GM12878 (cell line): ENCODE data around the gene MTFMT. TPM values are rescaled to one million over a fixed set of nuclear protein-coding genes. Genes with fewer than 3 reads are reported as not detected.

ENCODE experiments used
- ATAC-seq: fragments of 200-7000 bp; cut with Tn5 transposase; 3 replicates; pipeline ENCODE4 v1.9.1; 2020; ENCODE audit warnings: mild to moderate bottlenecking, moderate library complexity
- BruUV-seq: library from RNA; stranded (reverse); fragments of 400-500 nt; replicated peaks from 2 replicates; lab custom pipeline; 2021; lab: Mats Ljungman, UMichigan
- CTCF ChIA-PET: fragments of 300-600 bp; sonication (Branson Sonifier 250); formaldehyde crosslinking; extraction: SDS; loops from one replicate; lab custom pipeline; 2021; ENCODE audit warnings: inconsistent platforms; lab: Yijun Ruan, JAX
- POLR2A ChIA-PET: fragments of 350-600 bp; formaldehyde crosslinking; extraction: SDS; loops from one replicate; lab custom pipeline; 2021; ENCODE audit warnings: inconsistent platforms; lab: Charles Lee
- RAD21 ChIA-PET: fragments of 300-600 bp; sonication (Branson Sonifier 250); formaldehyde crosslinking; loops from one replicate; lab custom pipeline; 2023; ENCODE audit warnings: antibody characterized with exemption; ENCODE audit not compliant: unreplicated experiment; lab: Charles Lee
- SMC1A ChIA-PET: fragments of 300-600 bp; sonication (Branson Sonifier 250); formaldehyde crosslinking; loops from one replicate; lab custom pipeline; 2023; ENCODE audit not compliant: unreplicated experiment, uncharacterized antibody; lab: Charles Lee
- DNase-seq: peaks from one replicate; pipeline ENCODE4 v3.0.0-alpha.2; 2011; ENCODE audit warnings: low read depth, low spot score
- FAIRE-seq: peaks from 3 replicates; lab custom pipeline; 2011; peaks lifted over from hg19 to GRCh38; lab: Jason Lieb, UNC
- H2AFZ ChIP-seq: 2 replicates; pipeline ENCODE4 v1.6.0; 2011; ENCODE audit warnings: low read depth, low read length, control low read depth; ENCODE audit not compliant: control insufficient read depth
- H3K27ac ChIP-seq: 2 replicates; pipeline ENCODE4 v1.5.1; 2011; ENCODE audit warnings: control low read depth; ENCODE audit not compliant: control insufficient read depth, insufficient read depth
- H3K27me3 ChIP-seq, 2 experiments: replicated peaks in 1 of 2; 2 replicates each; pipeline versions ENCODE4 v1.6.0 to v1.6.1; 2011; ENCODE audit warnings: low read length in 1 of 2; ENCODE audit not compliant: control insufficient read depth in 2 of 2, insufficient read depth in 2 of 2
- H3K36me3 ChIP-seq, 2 experiments: 2 replicates each; pipeline ENCODE4 v1.5.1; 2011; ENCODE audit warnings: low read length in 1 of 2; ENCODE audit not compliant: control insufficient read depth in 2 of 2, insufficient read depth in 2 of 2
- H3K4me1 ChIP-seq: 2 replicates; pipeline ENCODE4 v1.6.1; 2011; ENCODE audit warnings: mild to moderate bottlenecking, low read length, moderate library complexity, mixed read lengths; ENCODE audit not compliant: control insufficient read depth, insufficient read depth
- H3K4me2 ChIP-seq: 2 replicates; pipeline ENCODE4 v1.6.0; 2011; ENCODE audit warnings: control low read depth; ENCODE audit not compliant: control insufficient read depth, insufficient read depth
- H3K4me3 ChIP-seq: fragments of 200-600 bp; sonication (generic); 2 replicates; pipeline ENCODE4 v1.5.1; 2016
- H3K79me2 ChIP-seq: 2 replicates; pipeline ENCODE4 v1.6.0; 2011; ENCODE audit warnings: low read length; ENCODE audit not compliant: control insufficient read depth, insufficient read depth
- H3K9ac ChIP-seq: 2 replicates; pipeline ENCODE4 v1.8.0; 2011; ENCODE audit warnings: low read length, control low read depth, mixed read lengths; ENCODE audit not compliant: control insufficient read depth, insufficient read depth
- H3K9me3 ChIP-seq: replicated peaks from 3 replicates; pipeline ENCODE4 v1.5.1; 2011; ENCODE audit warnings: mild to moderate bottlenecking, low read length; ENCODE audit not compliant: control insufficient read depth, insufficient read depth
- H4K20me1 ChIP-seq: 2 replicates; pipeline ENCODE4 v1.6.0; 2011; ENCODE audit not compliant: control insufficient read depth, insufficient read depth
- CHD1 ChIP-seq: IDR thresholded peaks from 2 replicates; pipeline ENCODE4 v1.6.1; 2012; ENCODE audit warnings: low read depth, low read length, improper control_type of control experiment
- CHD2 ChIP-seq: IDR thresholded peaks from 2 replicates; pipeline ENCODE4 v1.6.1; 2011; ENCODE audit warnings: low read depth, low read length, improper control_type of control experiment, borderline replicate concordance
- DPF2 ChIP-seq: fragments of 450-650 bp; IDR thresholded peaks from 2 replicates; pipeline ENCODE4 v1.6.1; 2017; ENCODE audit warnings: mild to moderate bottlenecking
- IKZF1 ChIP-seq: fragments of 450-650 bp; conservative IDR thresholded peaks from 2 replicates; pipeline ENCODE4 v1.6.1; 2017; ENCODE audit warnings: antibody characterized with exemption, mild to moderate bottlenecking
- IRF4 ChIP-seq: IDR thresholded peaks from 2 replicates; pipeline ENCODE4 v1.6.1; 2011; ENCODE audit warnings: low read depth, low read length
- NFXL1 ChIP-seq: fragments of 450-650 bp; IDR thresholded peaks from 2 replicates; pipeline ENCODE4 v1.6.1; 2017; ENCODE audit warnings: antibody characterized with exemption, mild to moderate bottlenecking, borderline replicate concordance
- PAX8 ChIP-seq: fragments of 450-650 bp; IDR thresholded peaks from 2 replicates; pipeline ENCODE4 v1.6.1; 2017; ENCODE audit warnings: mild to moderate bottlenecking, moderate library complexity
- POU2F2 ChIP-seq: IDR thresholded peaks from 3 replicates; pipeline ENCODE4 v1.6.1; 2011; ENCODE audit warnings: low read depth, mild to moderate bottlenecking, low read length, borderline replicate concordance
- RAD21 ChIP-seq: IDR thresholded peaks from 2 replicates; pipeline ENCODE4 v1.6.1; 2011; ENCODE audit warnings: mild to moderate bottlenecking, low read depth, low read length, moderate library complexity; ENCODE audit not compliant: insufficient read depth
- RAD51 ChIP-seq: fragments of 450-650 bp; IDR thresholded peaks from 2 replicates; pipeline ENCODE4 v1.6.1; 2016; ENCODE audit warnings: moderate library complexity, mild to moderate bottlenecking, inconsistent platforms
- RFX5 ChIP-seq: IDR thresholded peaks from 2 replicates; pipeline ENCODE4 v1.6.1; 2011; ENCODE audit warnings: low read depth, low read length, improper control_type of control experiment
- RUNX3 ChIP-seq: IDR thresholded peaks from 2 replicates; pipeline ENCODE4 v1.6.1; 2012; ENCODE audit warnings: low read length, inconsistent platforms
- SREBF2 ChIP-seq: IDR thresholded peaks from 2 replicates; pipeline ENCODE4 v1.6.1; 2012; ENCODE audit warnings: mild to moderate bottlenecking, low read length
- SUZ12 ChIP-seq: fragments of 200-600 bp; sonication (generic); IDR thresholded peaks from one replicate; pipeline ENCODE4 v1.6.1; 2018; ENCODE audit warnings: antibody characterized with exemption, mild to moderate bottlenecking; ENCODE audit not compliant: unreplicated experiment
- YY1 ChIP-seq: IDR thresholded peaks from 2 replicates; pipeline ENCODE4 v1.6.1; 2011; ENCODE audit warnings: low read depth, mild to moderate bottlenecking, low read length
- WGBS: methylation state at CpG from one replicate; pipeline ENCODE4 v1.1.6; 2016; ENCODE audit warnings: low lambda C conversion rate; ENCODE audit not compliant: insufficient replicate concordance, insufficient coverage; ENCODE audit errors: missing lambda C conversion rate; 5-methylcytosine and 5-hydroxymethylcytosine counted together
- in situ Hi-C: fragments of 300-500 bp; cut with MboI; formaldehyde crosslinking; loops from 9 replicates; pipeline ENCODE4 v1.14.3; 2018; ENCODE audit warnings: mixed read lengths
- intact Hi-C: fragments of 100-400 bp; cut with micrococcal nuclease; formaldehyde crosslinking; loops from one replicate; pipeline ENCODE4 v1.14.2; 2022; ENCODE audit not compliant: unreplicated experiment
- polyA plus RNA-seq, 11 experiments: library from polyadenylated mRNA; depleted of rRNA in 4 of 11; unstranded in 6 of 11; stranded (reverse) in 5 of 11; fragments of >200 nt; fragmentation: Nextera tagmentation in 4 of 11; fragmentation: Illumina TruSeq in 1 of 11; extraction: Ambion mirVana in 4 of 11; extraction: Trizol in 1 of 11; gene quantifications; 1 replicate in 1 of 11; 2 replicates in 10 of 11; pipeline versions ENCODE4 v1.2.1 to v1.2.3, GENCODE V29; 2011 to 2016; ENCODE audit warnings: inconsistent platforms in 2 of 11, missing spikeins in 2 of 11, low read depth in 1 of 11
- total RNA-seq, 4 experiments: library from RNA; depleted of rRNA in 3 of 4; stranded (reverse); fragments of >200 nt in 3 of 4; fragmentation: Illumina TruSeq in 1 of 4; extraction: Trizol in 1 of 4; gene quantifications; 2 replicates each; pipeline versions ENCODE4 v1.2.1 to v1.2.3, GENCODE V29; 2013 to 2021
- TF ChIP-seq, protein P1 (sequence below): IDR thresholded peaks from 2 replicates; pipeline ENCODE4 v1.6.1; 2012; ENCODE audit warnings: low read length, inconsistent platforms
- TF ChIP-seq, protein P2 (sequence below): IDR thresholded peaks from 2 replicates; pipeline ENCODE4 v1.6.1; 2012; ENCODE audit warnings: low read depth, low read length, improper control_type of control experiment
- TF ChIP-seq, protein P3 (sequence below): fragments of 450-650 bp; IDR thresholded peaks from 2 replicates; pipeline ENCODE4 v1.6.1; 2016; ENCODE audit warnings: mild to moderate bottlenecking
- TF ChIP-seq, protein P4 (sequence below): IDR thresholded peaks from 2 replicates; pipeline ENCODE4 v1.6.1; 2011; ENCODE audit warnings: borderline replicate concordance, low read depth, mild to moderate bottlenecking, moderate library complexity, mixed read lengths, low read length; ENCODE audit not compliant: insufficient read depth; ENCODE audit errors: extremely low read length
- TF ChIP-seq, protein P5 (sequence below): fragments of 450-650 bp; IDR thresholded peaks from 2 replicates; pipeline ENCODE4 v1.6.1; 2018; ENCODE audit warnings: mild to moderate bottlenecking, low read depth, moderate library complexity; ENCODE audit not compliant: partially characterized antibody

MTFMT gene
- total and polyA plus RNA-seq, 10 of the 15 experiments (the other 5 are each of a cell fraction or from before 2014, with no cell fraction given), result 1.7 to 29.8 (median 17.4) TPM

DNA sequence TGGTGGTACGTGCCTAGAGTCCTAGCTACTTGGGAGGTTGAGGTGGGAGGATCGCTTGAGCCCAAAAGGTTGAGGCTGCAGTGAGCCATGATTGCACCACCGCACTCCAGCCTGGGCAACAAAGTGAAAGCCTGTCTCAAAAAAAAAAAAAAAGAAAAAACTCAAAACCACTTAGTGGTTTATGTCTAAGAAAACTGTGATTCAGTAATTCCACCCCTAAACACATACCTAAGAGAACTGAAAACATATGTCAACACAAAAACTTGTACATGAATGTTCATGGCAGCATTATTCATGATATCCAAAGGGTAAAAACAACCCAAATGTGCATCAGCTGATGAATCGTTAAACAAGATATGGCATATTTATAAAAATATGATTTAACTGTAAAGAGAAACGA lies 54.0 kb downstream of the MTFMT start:
- Histone ChIP-seq H4K20me1 (no peaks in the 10 kb centered on the region), H3K79me2 (no peaks in the 10 kb centered on the region), H3K27ac (no peak overlapping the region), H3K9me3 (no peaks in the 10 kb centered on the region), H3K9ac (no peak overlapping the region), H3K4me3 (no peak overlapping the region), H3K4me1 (no peaks in the 10 kb centered on the region), H3K4me2 (no peak overlapping the region), H3K27me3 (no peaks in the 10 kb centered on the region), H2AFZ (no peak overlapping the region), H3K36me3 (peaks cover 0 to 28% of the 10 kb centered on the region in 2 experiments; a peak in 3 of 4 replicates)
- TF ChIP-seq CHD2 (no peak), RAD21 (no peak), POU2F2 (no peak), IRF4 (no peak), SREBF2 (no peak), NFXL1 (no peak), DPF2 (no peak), IKZF1 (no peak), RFX5 (no peak), YY1 (no peak), SUZ12 (no peak), PAX8 (no peak), RUNX3 (no peak), RAD51 (no peak), CHD1 (no peak)
- TF ChIP-seq, protein P1, sequence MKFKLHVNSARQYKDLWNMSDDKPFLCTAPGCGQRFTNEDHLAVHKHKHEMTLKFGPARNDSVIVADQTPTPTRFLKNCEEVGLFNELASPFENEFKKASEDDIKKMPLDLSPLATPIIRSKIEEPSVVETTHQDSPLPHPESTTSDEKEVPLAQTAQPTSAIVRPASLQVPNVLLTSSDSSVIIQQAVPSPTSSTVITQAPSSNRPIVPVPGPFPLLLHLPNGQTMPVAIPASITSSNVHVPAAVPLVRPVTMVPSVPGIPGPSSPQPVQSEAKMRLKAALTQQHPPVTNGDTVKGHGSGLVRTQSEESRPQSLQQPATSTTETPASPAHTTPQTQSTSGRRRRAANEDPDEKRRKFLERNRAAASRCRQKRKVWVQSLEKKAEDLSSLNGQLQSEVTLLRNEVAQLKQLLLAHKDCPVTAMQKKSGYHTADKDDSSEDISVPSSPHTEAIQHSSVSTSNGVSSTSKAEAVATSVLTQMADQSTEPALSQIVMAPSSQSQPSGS, result no peak
- TF ChIP-seq, protein P2, sequence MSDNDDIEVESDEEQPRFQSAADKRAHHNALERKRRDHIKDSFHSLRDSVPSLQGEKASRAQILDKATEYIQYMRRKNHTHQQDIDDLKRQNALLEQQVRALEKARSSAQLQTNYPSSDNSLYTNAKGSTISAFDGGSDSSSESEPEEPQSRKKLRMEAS, result no peak
- TF ChIP-seq, protein P3, sequence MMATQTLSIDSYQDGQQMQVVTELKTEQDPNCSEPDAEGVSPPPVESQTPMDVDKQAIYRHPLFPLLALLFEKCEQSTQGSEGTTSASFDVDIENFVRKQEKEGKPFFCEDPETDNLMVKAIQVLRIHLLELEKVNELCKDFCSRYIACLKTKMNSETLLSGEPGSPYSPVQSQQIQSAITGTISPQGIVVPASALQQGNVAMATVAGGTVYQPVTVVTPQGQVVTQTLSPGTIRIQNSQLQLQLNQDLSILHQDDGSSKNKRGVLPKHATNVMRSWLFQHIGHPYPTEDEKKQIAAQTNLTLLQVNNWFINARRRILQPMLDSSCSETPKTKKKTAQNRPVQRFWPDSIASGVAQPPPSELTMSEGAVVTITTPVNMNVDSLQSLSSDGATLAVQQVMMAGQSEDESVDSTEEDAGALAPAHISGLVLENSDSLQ, result no peak
- TF ChIP-seq, protein P4, sequence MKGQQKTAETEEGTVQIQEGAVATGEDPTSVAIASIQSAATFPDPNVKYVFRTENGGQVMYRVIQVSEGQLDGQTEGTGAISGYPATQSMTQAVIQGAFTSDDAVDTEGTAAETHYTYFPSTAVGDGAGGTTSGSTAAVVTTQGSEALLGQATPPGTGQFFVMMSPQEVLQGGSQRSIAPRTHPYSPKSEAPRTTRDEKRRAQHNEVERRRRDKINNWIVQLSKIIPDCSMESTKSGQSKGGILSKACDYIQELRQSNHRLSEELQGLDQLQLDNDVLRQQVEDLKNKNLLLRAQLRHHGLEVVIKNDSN, result no peak
- TF ChIP-seq, protein P5, sequence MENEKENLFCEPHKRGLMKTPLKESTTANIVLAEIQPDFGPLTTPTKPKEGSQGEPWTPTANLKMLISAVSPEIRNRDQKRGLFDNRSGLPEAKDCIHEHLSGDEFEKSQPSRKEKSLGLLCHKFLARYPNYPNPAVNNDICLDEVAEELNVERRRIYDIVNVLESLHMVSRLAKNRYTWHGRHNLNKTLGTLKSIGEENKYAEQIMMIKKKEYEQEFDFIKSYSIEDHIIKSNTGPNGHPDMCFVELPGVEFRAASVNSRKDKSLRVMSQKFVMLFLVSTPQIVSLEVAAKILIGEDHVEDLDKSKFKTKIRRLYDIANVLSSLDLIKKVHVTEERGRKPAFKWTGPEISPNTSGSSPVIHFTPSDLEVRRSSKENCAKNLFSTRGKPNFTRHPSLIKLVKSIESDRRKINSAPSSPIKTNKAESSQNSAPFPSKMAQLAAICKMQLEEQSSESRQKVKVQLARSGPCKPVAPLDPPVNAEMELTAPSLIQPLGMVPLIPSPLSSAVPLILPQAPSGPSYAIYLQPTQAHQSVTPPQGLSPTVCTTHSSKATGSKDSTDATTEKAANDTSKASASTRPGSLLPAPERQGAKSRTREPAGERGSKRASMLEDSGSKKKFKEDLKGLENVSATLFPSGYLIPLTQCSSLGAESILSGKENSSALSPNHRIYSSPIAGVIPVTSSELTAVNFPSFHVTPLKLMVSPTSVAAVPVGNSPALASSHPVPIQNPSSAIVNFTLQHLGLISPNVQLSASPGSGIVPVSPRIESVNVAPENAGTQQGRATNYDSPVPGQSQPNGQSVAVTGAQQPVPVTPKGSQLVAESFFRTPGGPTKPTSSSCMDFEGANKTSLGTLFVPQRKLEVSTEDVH, result no peak
- ChIA-PET POLR2A (interaction anchor here (0.7 kb wide), 1 partner anchor 310 kb away, joined by 3 read pairs; no protein-coding TSS in a partner anchor), SMC1A (interaction anchor here (2.4 kb wide), 1 partner anchor 10 kb away, joined by 5 read pairs; no protein-coding TSS in a partner anchor), RAD21 (no interaction called here), CTCF (interaction anchor here (0.6 kb wide), 1 partner anchor 53 kb away, joined by 3 read pairs; no protein-coding TSS in a partner anchor)
- DNase-seq (no peak), ATAC-seq (no peak), FAIRE-seq (no peak)
- no TSS peak for BruUV-seq
- intact Hi-C loops, result no loop called here
- 84% methylated on average over 5 of the region's 5 CpGs for WGBS
- in situ Hi-C loops, result no loop called here
